GM12875 (cell line): ENCODE data around the gene ALOX15.

ENCODE experiments used
- H3K4me3 ChIP-seq: one replicate; pipeline ENCODE4 v1.5.1; 2011; ENCODE audit warnings: low read depth, low read length, control low read depth
- CTCF ChIP-seq: IDR thresholded peaks from 2 replicates; pipeline ENCODE4 v1.5.1; 2011; ENCODE audit warnings: low read depth, mild to moderate bottlenecking, control low read depth, inconsistent platforms, low read length, moderate library complexity, borderline replicate concordance; ENCODE audit not compliant: insufficient read depth

ALOX15 gene

GRCh38 chr17:4675791-4676190 is 34.3 kb upstream of the ALOX15 start:
- no peak overlapping the region for H3K4me3 ChIP-seq
- TF ChIP-seq CTCF, result no peak

- H3K4me3 ChIP-seq, result no peak overlapping the region
- TF ChIP-seq CTCF, result no peak
Measured at GRCh38 chr17:4674685-4674998, 33.2 kb upstream of the ALOX15 start.

- TF ChIP-seq CTCF, result no peak
Measured at GRCh38 chr17:4673986-4674684, 32.7 kb upstream of the ALOX15 start.

GRCh38 chr17:4673169-4673568 is 31.7 kb upstream of the ALOX15 start:
- TF ChIP-seq CTCF, result no peak
- H3K4me3 ChIP-seq, result no peak overlapping the region

More at GRCh38 chr17:4673986-4674684, 32.7 kb upstream of the ALOX15 start:
- H3K4me3 ChIP-seq, result no peak overlapping the region

GRCh38 chr17:4672751-4673150 is 31.3 kb upstream of the ALOX15 start:
- TF ChIP-seq CTCF, result no peak
- no peak overlapping the region for H3K4me3 ChIP-seq

GRCh38 chr17:4672055-4672630 is 30.7 kb upstream of the ALOX15 start:
- no peak overlapping the region for H3K4me3 ChIP-seq
- no peak for TF ChIP-seq CTCF

GRCh38 chr17:4667166-4667565 is 25.7 kb upstream of the ALOX15 start:
- H3K4me3 ChIP-seq, result no peak overlapping the region
- TF ChIP-seq CTCF, result no peak
